Liver (tissue), 9 donors: Measurements from ENCODE around the gene ERC2. TPM values are rescaled to one million over a fixed set of nuclear protein-coding genes. Genes with fewer than 3 reads are reported as not detected.

ENCODE experiments used
- DNase-seq: peaks from one replicate; pipeline ENCODE4 v3.0.0-alpha.2; 2017; ENCODE audit warnings: low spot score
- H3K27ac ChIP-seq, 2 donors: one replicate each; pipeline ENCODE4 v1.7.0; 2013; ENCODE audit warnings: inconsistent platforms in 2 of 2, low read length in 2 of 2, control low read depth in 1 of 2, low read depth in 1 of 2, mild to moderate bottlenecking in 1 of 2
- H3K27me3 ChIP-seq, 4 donors: one replicate each; pipeline versions ENCODE4 v1.6.1 to v1.7.0; 2013; ENCODE audit warnings: low read length in 3 of 4, inconsistent platforms in 1 of 4, mild to moderate bottlenecking in 1 of 4, moderate library complexity in 1 of 4; ENCODE audit not compliant: control insufficient read depth in 4 of 4, insufficient read depth in 4 of 4
- H3K36me3 ChIP-seq, 4 donors: one replicate each; pipeline versions ENCODE4 v1.6.1 to v1.7.0; 2013; ENCODE audit warnings: low read length in 3 of 4, mild to moderate bottlenecking in 3 of 4, low read depth in 1 of 4, moderate library complexity in 1 of 4; ENCODE audit not compliant: control insufficient read depth in 4 of 4, insufficient read depth in 3 of 4
- H3K4me1 ChIP-seq, 4 donors: one replicate each; pipeline versions ENCODE4 v1.6.1 to v1.7.0; 2013; ENCODE audit warnings: low read length in 3 of 4, mild to moderate bottlenecking in 3 of 4, moderate library complexity in 1 of 4; ENCODE audit not compliant: control insufficient read depth in 4 of 4, insufficient read depth in 4 of 4
- H3K4me3 ChIP-seq, 3 donors: one replicate each; pipeline versions ENCODE4 v1.6.1 to v1.7.0; 2013; ENCODE audit warnings: low read length in 3 of 3, control low read depth in 1 of 3, low read depth in 1 of 3, mild to moderate bottlenecking in 1 of 3
- H3K9ac ChIP-seq, 2 donors: one replicate each; pipeline ENCODE4 v1.7.0; 2013; ENCODE audit warnings: low read length in 2 of 2, mild to moderate bottlenecking in 2 of 2, moderate library complexity in 2 of 2, control low read depth in 1 of 2, low read depth in 1 of 2
- H3K9me3 ChIP-seq, 4 donors: one replicate each; pipeline versions ENCODE4 v1.6.1 to v1.7.0; 2013; ENCODE audit warnings: low read length in 3 of 4; ENCODE audit not compliant: control insufficient read depth in 4 of 4
- ATF3 ChIP-seq: IDR thresholded peaks from 2 replicates; pipeline ENCODE4 v1.6.1; 2016; ENCODE audit warnings: antibody characterized with exemption
- CTCF ChIP-seq: fragments of 150-350 bp; IDR thresholded peaks from 2 replicates; pipeline ENCODE4 v1.5.1; 2017; ENCODE audit warnings: improper control_type of control experiment, low read depth, low read length; ENCODE audit not compliant: missing input control
- EGR1 ChIP-seq, 2 donors: IDR thresholded peaks; 2 replicates each; pipeline ENCODE4 v1.6.1; 2016 to 2018; ENCODE audit warnings: antibody characterized with exemption in 2 of 2, low read depth in 2 of 2
- FOXA1 ChIP-seq: IDR thresholded peaks from 2 replicates; pipeline ENCODE4 v1.6.1; 2016; ENCODE audit warnings: antibody characterized with exemption
- GABPA ChIP-seq, 2 donors: IDR thresholded peaks in 1 of 2; conservative IDR thresholded peaks in 1 of 2; 2 replicates each; pipeline ENCODE4 v1.6.1; 2016; ENCODE audit warnings: antibody characterized with exemption in 2 of 2, mild to moderate bottlenecking in 1 of 2, moderate library complexity in 1 of 2
- HNF4A ChIP-seq, 2 donors: conservative IDR thresholded peaks; 2 replicates each; pipeline ENCODE4 v1.6.1; 2016; ENCODE audit warnings: antibody characterized with exemption in 2 of 2, mild to moderate bottlenecking in 2 of 2
- HNF4G ChIP-seq: IDR thresholded peaks from 2 replicates; pipeline ENCODE4 v1.6.1; 2016; ENCODE audit warnings: antibody characterized with exemption
- JUND ChIP-seq, 2 donors: IDR thresholded peaks; 2 replicates each; pipeline ENCODE4 v1.6.1; 2016; ENCODE audit warnings: antibody characterized with exemption in 2 of 2
- MAX ChIP-seq: IDR thresholded peaks from 2 replicates; pipeline ENCODE4 v1.6.1; 2016; ENCODE audit warnings: antibody characterized with exemption
- NR2F2 ChIP-seq: IDR thresholded peaks from 2 replicates; pipeline ENCODE4 v1.6.1; 2016; ENCODE audit warnings: antibody characterized with exemption
- RAD21 ChIP-seq, 2 donors: IDR thresholded peaks; 2 replicates each; pipeline ENCODE4 v1.6.1; 2016; ENCODE audit warnings: antibody characterized with exemption in 2 of 2, mild to moderate bottlenecking in 2 of 2
- REST ChIP-seq: IDR thresholded peaks from 2 replicates; pipeline ENCODE4 v1.6.1; 2016; ENCODE audit warnings: antibody characterized with exemption, mild to moderate bottlenecking
- RXRA ChIP-seq, 2 donors: IDR thresholded peaks; 2 replicates each; pipeline ENCODE4 v1.6.1; 2017 to 2018; ENCODE audit warnings: antibody characterized with exemption in 2 of 2, mild to moderate bottlenecking in 1 of 2
- SP1 ChIP-seq: IDR thresholded peaks from 2 replicates; pipeline ENCODE4 v1.6.1; 2018; ENCODE audit warnings: antibody characterized with exemption, mild to moderate bottlenecking
- TAF1 ChIP-seq: conservative IDR thresholded peaks from 2 replicates; pipeline ENCODE4 v1.6.1; 2016; ENCODE audit warnings: antibody characterized with exemption, mild to moderate bottlenecking
- YY1 ChIP-seq: IDR thresholded peaks from 2 replicates; pipeline ENCODE4 v1.6.1; 2016; ENCODE audit warnings: antibody characterized with exemption, mild to moderate bottlenecking
- WGBS: extraction: QIAGEN DNeasy Blood & Tissue Kit; methylation state at CpG from one replicate; pipeline ENCODE4 v1.1.7; 2013; 5-methylcytosine and 5-hydroxymethylcytosine counted together
- polyA plus RNA-seq, 2 donors: library from polyadenylated mRNA; stranded (reverse) in 1 of 2; unstranded in 1 of 2; fragments of 200-250 nt in 1 of 2; fragments of >200 nt in 1 of 2; fragmentation: Nextera tagmentation in 1 of 2; extraction: Ambion mirVana in 1 of 2; gene quantifications; one replicate each; pipeline versions ENCODE4 v1.2.1 to v1.2.3, GENCODE V29; 2013 to 2015
- total RNA-seq, 2 donors: library from RNA; depleted of rRNA; stranded (reverse); fragments of >200 nt; gene quantifications; one replicate each; pipeline ENCODE4 v1.2.3, GENCODE V29; 2014
- TF ChIP-seq, protein P1 (sequence below): IDR thresholded peaks from 2 replicates; pipeline ENCODE4 v1.6.1; 2016; ENCODE audit warnings: antibody characterized with exemption
- donor health status: healthy.
- donor health status: healthy.
- donor health status: healthy.
- donor health status: healthy.
- donor health status: healthy.

ERC2 gene
- total and polyA plus RNA-seq, 4 donors: 0.14 to 0.25 TPM; not detected in 2

GRCh38 chr3:55765906-55766701 is 702.2 kb downstream of the ERC2 start:
- H3K9ac ChIP-seq: no peak overlapping the region
- no peaks in the 10 kb centered on the region for H3K27me3 ChIP-seq
- 93% methylated on average over 7 of the region's 7 CpGs for WGBS
- no peak for DNase-seq
- TF ChIP-seq TAF1 (no peak), JUND (IDR thresholded peaks at IDR 0.05) (no peak), ATF3 (no peak), FOXA1 (no peak), MAX (no peak), CTCF (no peak), SP1 (no peak), RXRA (IDR thresholded peaks at IDR 0.05) (no peak)
- no peaks in the 10 kb centered on the region for H3K9me3 ChIP-seq
- no peak overlapping the region for H3K4me3 ChIP-seq
- no peaks in the 10 kb centered on the region for H3K36me3 ChIP-seq
- no peaks in the 10 kb centered on the region for H3K4me1 ChIP-seq
- no peak overlapping the region for H3K27ac ChIP-seq

- 79% methylated on average over 7 of the region's 7 CpGs for WGBS
- Histone ChIP-seq H3K9ac (no peak overlapping the region), H3K4me3 (no peak overlapping the region), H3K27ac (no peak overlapping the region), H3K9me3 (no peaks in the 10 kb centered on the region), H3K4me1 (no peaks in the 10 kb centered on the region), H3K36me3 (no peaks in the 10 kb centered on the region), H3K27me3 (no peaks in the 10 kb centered on the region)
- DNase-seq: no peak
- TF ChIP-seq RXRA (IDR thresholded peaks at IDR 0.05): no peak
- no peak for TF ChIP-seq GABPA (IDR thresholded peaks at IDR 0.05 in 1 of 2, conservative IDR thresholded peaks at IDR 0.05 in 1 of 2)
- no peak for TF ChIP-seq HNF4A (conservative IDR thresholded peaks at IDR 0.05)
- no peak for TF ChIP-seq ATF3
- TF ChIP-seq EGR1 (IDR thresholded peaks at IDR 0.05; ENCODE audit: low read depth in 2 of 2): no peak
- no peak for TF ChIP-seq RAD21 (IDR thresholded peaks at IDR 0.05)
- TF ChIP-seq TAF1: no peak
- TF ChIP-seq, protein P1, sequence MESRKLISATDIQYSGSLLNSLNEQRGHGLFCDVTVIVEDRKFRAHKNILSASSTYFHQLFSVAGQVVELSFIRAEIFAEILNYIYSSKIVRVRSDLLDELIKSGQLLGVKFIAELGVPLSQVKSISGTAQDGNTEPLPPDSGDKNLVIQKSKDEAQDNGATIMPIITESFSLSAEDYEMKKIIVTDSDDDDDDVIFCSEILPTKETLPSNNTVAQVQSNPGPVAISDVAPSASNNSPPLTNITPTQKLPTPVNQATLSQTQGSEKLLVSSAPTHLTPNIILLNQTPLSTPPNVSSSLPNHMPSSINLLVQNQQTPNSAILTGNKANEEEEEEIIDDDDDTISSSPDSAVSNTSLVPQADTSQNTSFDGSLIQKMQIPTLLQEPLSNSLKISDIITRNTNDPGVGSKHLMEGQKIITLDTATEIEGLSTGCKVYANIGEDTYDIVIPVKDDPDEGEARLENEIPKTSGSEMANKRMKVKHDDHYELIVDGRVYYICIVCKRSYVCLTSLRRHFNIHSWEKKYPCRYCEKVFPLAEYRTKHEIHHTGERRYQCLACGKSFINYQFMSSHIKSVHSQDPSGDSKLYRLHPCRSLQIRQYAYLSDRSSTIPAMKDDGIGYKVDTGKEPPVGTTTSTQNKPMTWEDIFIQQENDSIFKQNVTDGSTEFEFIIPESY: no peak
- no peak for TF ChIP-seq YY1
- TF ChIP-seq HNF4G: no peak
- TF ChIP-seq REST: no peak
- TF ChIP-seq MAX: no peak
- TF ChIP-seq FOXA1: no peak
- no peak for TF ChIP-seq CTCF
- no peak for TF ChIP-seq SP1
- TF ChIP-seq NR2F2: no peak
- no peak for TF ChIP-seq JUND (IDR thresholded peaks at IDR 0.05)
These were observed 702.9 kb downstream of the ERC2 start for GRCh38 chr3:55765398-55765797.
